Measurements from ENCODE around the gene NCOA7.
"Not testable (repeated sequence)": the region's sequence is repeated elsewhere in the genome, so short reads cannot be mapped to it uniquely, and the experiment has no call there.

NCOA7 gene

GRCh38 chr6:125839471-125839870 lies 48.7 kb downstream of the NCOA7 start:
- DNase-seq: no peak

GRCh38 chr6:125839879-125840278 lies 49.1 kb downstream of the NCOA7 start:
- DNase-seq: no peak

GRCh38 chr6:125841356-125842090 lies 50.8 kb downstream of the NCOA7 start:
- DNase-seq: no peak

GRCh38 chr6:125842091-125842626 lies 51.4 kb downstream of the NCOA7 start:
- no peak for DNase-seq

- no peak for DNase-seq
These were observed 52.8 kb downstream of the NCOA7 start for GRCh38 chr6:125843593-125843992.

GRCh38 chr6:125844989-125845388 lies 54.2 kb downstream of the NCOA7 start:
- DNase-seq: no peak

- DNase-seq: no peak
These were observed 55.7 kb downstream of the NCOA7 start for GRCh38 chr6:125846292-125847024.

- DNase-seq: not testable (repeated sequence)
These were observed 57.5 kb downstream of the NCOA7 start for GRCh38 chr6:125848286-125848685.

- no peak for DNase-seq
These were observed 59.6 kb downstream of the NCOA7 start for GRCh38 chr6:125850361-125850760.

- DNase-seq: no peak
These were observed 61.8 kb downstream of the NCOA7 start for GRCh38 chr6:125852587-125852986.

GRCh38 chr6:125853168-125853567 lies 62.4 kb downstream of the NCOA7 start:
- DNase-seq: no peak

GRCh38 chr6:125853756-125854155 lies 63.0 kb downstream of the NCOA7 start:
- no peak for DNase-seq

GRCh38 chr6:125854355-125854754 lies 63.6 kb downstream of the NCOA7 start:
- no peak for DNase-seq

- DNase-seq: no peak
These were observed 65.0 kb downstream of the NCOA7 start for GRCh38 chr6:125855783-125856182.

GRCh38 chr6:125857846-125858245 lies 67.1 kb downstream of the NCOA7 start:
- DNase-seq: no peak

- peak; percentile 1 for DNase-seq
These were observed 67.9 kb downstream of the NCOA7 start for GRCh38 chr6:125858427-125859320.

GRCh38 chr6:125859727-125860126 lies 69.0 kb downstream of the NCOA7 start:
- no peak for DNase-seq

GRCh38 chr6:125863023-125863422 lies 72.3 kb downstream of the NCOA7 start:
- DNase-seq: no peak

GRCh38 chr6:125865015-125865414 lies 74.3 kb downstream of the NCOA7 start:
- DNase-seq: no peak

- DNase-seq: no peak
These were observed 75.7 kb downstream of the NCOA7 start for GRCh38 chr6:125866433-125866832.

GRCh38 chr6:125867483-125867942 lies 76.8 kb downstream of the NCOA7 start:
- no peak for DNase-seq

GRCh38 chr6:125868252-125868651 lies 77.5 kb downstream of the NCOA7 start:
- no peak for DNase-seq
